Skeletal muscle tissue (tissue), 4 donors: Measurements from ENCODE around the gene CXCR3. TPM values are rescaled to one million over a fixed set of nuclear protein-coding genes. Genes with fewer than 3 reads are reported as not detected.

Experiments
- H3K27ac ChIP-seq: one replicate; pipeline ENCODE4 v1.7.0; 2013; ENCODE audit warnings: mild to moderate bottlenecking, low read depth, low read length, inconsistent platforms
- H3K27me3 ChIP-seq, 3 donors: one replicate each; pipeline ENCODE4 v1.7.0; 2013; ENCODE audit warnings: low read length in 3 of 3; ENCODE audit not compliant: control insufficient read depth in 3 of 3, insufficient read depth in 3 of 3
- H3K36me3 ChIP-seq, 3 donors: one replicate each; pipeline ENCODE4 v1.7.0; 2013; ENCODE audit warnings: low read length in 3 of 3; ENCODE audit not compliant: control insufficient read depth in 3 of 3, insufficient read depth in 3 of 3
- H3K4me1 ChIP-seq, 3 donors: one replicate each; pipeline ENCODE4 v1.7.0; 2013; ENCODE audit warnings: low read length in 3 of 3, mild to moderate bottlenecking in 3 of 3; ENCODE audit not compliant: control insufficient read depth in 3 of 3, insufficient read depth in 3 of 3
- H3K4me3 ChIP-seq, 3 donors: one replicate each; pipeline ENCODE4 v1.7.0; 2013; ENCODE audit warnings: low read length in 3 of 3
- H3K9ac ChIP-seq, 3 donors: one replicate each; pipeline ENCODE4 v1.7.0; 2013; ENCODE audit warnings: low read length in 3 of 3, mild to moderate bottlenecking in 3 of 3, moderate library complexity in 2 of 3, low read depth in 1 of 3
- H3K9me3 ChIP-seq, 3 donors: one replicate each; pipeline ENCODE4 v1.7.0; 2013; ENCODE audit warnings: low read length in 3 of 3; ENCODE audit not compliant: control insufficient read depth in 3 of 3
- total RNA-seq: library from RNA; depleted of rRNA; stranded (reverse); fragments of >200 nt; gene quantifications from one replicate; pipeline ENCODE4 v1.2.3, GENCODE V29; 2014
- donor health status: Osteomylitis.

The CXCR3 gene
- total RNA-seq, 1 donor from 2014 or later: not detected

DNA sequence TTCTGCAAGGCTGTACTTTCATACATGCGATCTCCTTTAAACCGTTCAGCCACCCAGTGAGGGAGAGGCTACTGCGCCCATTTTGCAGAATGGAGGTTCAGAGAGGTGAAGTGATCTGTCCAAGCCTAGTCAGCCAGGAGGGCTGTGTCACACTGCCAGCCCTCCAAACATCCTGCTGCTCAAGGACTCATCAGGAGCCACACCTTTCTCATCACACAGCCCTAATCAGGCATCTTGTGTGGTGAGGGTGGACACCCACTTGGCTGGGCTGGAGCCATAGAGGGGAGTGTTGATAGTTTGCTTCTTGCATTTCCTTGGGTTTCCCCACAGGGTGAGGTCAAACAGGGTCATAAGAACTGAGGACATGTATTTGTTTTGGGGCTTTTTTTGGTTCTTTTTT is 5.4 kb upstream of the CXCR3 start:
- H3K27ac ChIP-seq: no peak overlapping the region
- H3K36me3 ChIP-seq: no peaks in the 10 kb centered on the region
- no peak overlapping the region for H3K9ac ChIP-seq
- peaks cover 0 to 3% (median 0%) of the 10 kb centered on the region in 3 donors for H3K27me3 ChIP-seq
- H3K4me3 ChIP-seq: no peak overlapping the region
- H3K4me1 ChIP-seq: peaks cover 15 to 25% (median 17%) of the 10 kb centered on the region in 3 donors
- H3K9me3 ChIP-seq: no peaks in the 10 kb centered on the region

DNA sequence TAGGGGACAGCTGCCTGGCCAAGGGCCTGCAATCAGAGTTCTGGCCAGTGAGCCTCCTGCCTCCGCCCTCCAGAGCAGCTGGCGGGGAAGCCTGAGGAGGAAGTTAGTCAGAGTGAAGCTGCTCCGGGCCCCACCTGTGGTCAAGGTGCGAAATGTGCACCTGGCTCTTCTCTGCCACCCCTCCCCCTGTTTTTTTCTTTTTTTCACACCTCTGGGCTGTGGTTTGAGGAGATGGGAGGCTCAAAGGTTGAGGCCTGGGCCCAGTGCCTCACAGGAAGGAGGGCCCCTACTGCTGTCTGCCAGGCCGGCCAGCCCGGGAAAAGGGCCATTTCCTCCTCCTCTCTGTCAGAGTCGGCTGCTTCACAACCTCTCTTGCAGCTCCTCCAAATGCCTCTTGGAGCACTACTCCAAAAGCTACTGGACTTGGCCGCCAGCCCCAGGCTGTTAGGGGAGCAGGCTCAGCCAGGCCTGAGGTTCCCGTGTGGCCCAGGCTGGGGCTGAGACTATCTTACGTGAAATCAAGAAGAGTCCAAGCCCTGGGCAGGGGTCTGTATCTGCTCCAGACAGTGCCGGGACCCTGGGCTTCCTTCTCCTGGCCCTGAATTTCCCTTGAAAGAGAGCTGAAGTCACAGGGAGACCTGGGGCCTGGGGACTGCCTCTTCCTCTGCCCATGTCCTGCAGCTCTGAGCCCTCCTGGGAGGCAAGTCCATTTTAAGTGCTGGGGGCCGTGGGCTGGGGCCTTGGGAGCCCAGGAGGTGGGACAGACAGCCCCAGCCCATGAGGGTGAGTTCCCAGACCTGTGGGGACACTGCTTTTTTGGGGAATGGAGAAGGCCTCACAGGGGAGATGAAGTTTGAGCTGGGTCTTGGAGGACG is 4.5 kb upstream of the CXCR3 start:
- H3K9ac ChIP-seq: peak overlapping the region; percentile 6 to 68 (median 43)
- peaks cover 15 to 30% (median 17%) of the 10 kb centered on the region in 3 donors for H3K4me1 ChIP-seq
- H3K36me3 ChIP-seq: no peaks in the 10 kb centered on the region
- no peaks in the 10 kb centered on the region for H3K9me3 ChIP-seq
- H3K27ac ChIP-seq: peak overlapping the region; percentile 71
- H3K27me3 ChIP-seq: no peaks in the 10 kb centered on the region
- H3K4me3 ChIP-seq: no peak overlapping the region

DNA sequence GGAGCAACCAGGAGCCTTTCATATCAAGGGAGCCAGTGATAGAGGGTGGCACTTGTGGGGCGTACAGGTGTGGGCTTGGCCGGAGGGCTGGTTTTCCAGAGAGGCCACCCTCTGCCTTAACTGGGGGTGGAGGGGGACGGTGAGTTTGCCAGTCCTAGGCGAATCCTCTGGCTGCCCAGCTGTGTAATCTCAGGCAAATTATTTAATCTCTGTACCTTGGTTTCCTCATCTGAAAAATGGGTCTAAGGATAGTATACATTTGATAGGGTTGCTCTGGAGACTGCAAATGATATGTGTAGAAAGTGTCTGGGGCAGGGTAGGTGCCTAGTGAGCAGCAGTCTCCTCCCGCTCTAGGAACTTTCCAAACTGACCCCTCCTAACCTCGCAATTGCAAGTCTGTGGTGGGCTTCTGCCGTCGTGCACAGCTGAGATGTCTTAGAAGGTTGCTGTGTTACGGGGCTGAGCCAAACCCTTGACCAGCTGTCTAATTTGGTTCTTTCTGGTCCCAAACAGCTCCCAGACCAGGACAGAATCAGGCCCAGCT is 3.8 kb upstream of the CXCR3 start:
- Histone ChIP-seq H3K36me3 (no peaks in the 10 kb centered on the region), H3K4me3 (no peak overlapping the region), H3K27ac (peak overlapping the region; percentile 71), H3K9me3 (no peaks in the 10 kb centered on the region), H3K4me1 (peaks cover 15 to 34% (median 17%) of the 10 kb centered on the region in 3 donors), H3K9ac (peak overlapping the region in 2 of 3 donors; percentile 6 to 50), H3K27me3 (no peaks in the 10 kb centered on the region)

DNA sequence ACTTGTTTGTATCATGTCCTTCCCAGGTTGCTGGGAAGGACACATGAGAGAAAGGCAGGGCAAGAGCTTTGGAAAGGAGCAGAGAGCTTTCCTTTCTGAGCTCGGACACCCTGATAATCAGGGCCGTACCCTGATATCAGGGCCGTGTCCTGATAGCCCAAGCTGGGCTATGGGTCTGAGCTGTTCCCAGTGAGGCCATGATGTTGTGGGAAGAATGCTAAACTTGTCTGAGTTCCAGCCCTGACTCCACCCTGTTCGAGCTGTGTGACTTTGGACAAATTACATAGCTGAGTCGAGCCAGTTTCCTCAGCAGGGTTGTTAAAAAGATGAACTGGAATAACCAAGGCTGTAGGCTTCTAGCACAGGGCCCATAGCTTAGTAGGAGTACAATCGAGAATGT is 3.3 kb upstream of the CXCR3 start:
- Histone ChIP-seq H3K27ac (no peak overlapping the region), H3K4me1 (peaks cover 15 to 34% (median 17%) of the 10 kb centered on the region in 3 donors), H3K4me3 (no peak overlapping the region), H3K27me3 (no peaks in the 10 kb centered on the region), H3K9me3 (no peaks in the 10 kb centered on the region), H3K36me3 (no peaks in the 10 kb centered on the region), H3K9ac (no peak overlapping the region)

DNA sequence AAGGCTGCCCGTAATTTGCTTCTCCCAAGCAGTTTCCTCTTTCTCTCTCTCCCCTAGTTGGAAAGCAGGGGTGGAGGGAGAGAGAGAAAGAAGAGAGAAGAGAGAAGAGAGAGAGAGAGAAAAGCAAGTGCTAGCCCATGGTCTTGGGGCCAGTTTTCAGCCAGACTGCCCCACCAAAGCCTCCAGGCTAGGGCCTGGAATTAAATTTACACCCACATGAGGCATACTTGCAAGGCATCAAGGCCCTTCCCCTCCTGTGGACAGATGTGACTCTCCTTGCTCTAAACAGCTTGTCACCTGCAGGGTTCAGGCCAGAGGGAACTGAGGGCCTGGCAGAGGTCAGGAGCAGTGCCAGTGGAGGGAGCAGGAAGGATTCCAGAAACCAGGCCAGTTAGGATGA is 1.7 kb upstream of the CXCR3 start:
- H3K9me3 ChIP-seq: no peaks in the 10 kb centered on the region
- no peak overlapping the region for H3K27ac ChIP-seq
- no peak overlapping the region for H3K9ac ChIP-seq
- H3K4me1 ChIP-seq: peaks cover 15 to 34% (median 17%) of the 10 kb centered on the region in 3 donors
- H3K4me3 ChIP-seq: no peak overlapping the region
- no peaks in the 10 kb centered on the region for H3K27me3 ChIP-seq
- H3K36me3 ChIP-seq: peaks cover 0 to 3% (median 0%) of the 10 kb centered on the region in 3 donors

DNA sequence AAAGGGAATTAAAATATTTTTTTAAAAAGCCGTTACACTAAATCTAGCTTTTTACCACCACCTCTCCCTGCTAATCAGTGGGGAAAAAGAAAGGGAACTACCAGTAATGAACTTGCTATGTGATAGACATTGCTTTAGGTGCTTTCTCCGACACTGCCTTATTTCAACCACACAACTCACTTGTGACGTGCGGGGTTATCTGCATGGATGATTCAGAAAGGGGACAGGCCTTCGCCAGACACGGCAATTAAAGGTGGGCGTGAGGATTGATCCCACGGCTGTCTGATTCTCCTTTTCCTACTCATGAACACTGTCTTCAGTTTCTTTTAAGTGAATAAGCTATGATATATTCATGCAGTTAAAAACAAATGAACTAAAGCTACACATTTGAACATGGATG is 882 bp upstream of the CXCR3 start:
- H3K9me3 ChIP-seq: no peaks in the 10 kb centered on the region
- H3K36me3 ChIP-seq: peaks cover 0 to 4% (median 0%) of the 10 kb centered on the region in 3 donors
- no peak overlapping the region for H3K27ac ChIP-seq
- no peaks in the 10 kb centered on the region for H3K27me3 ChIP-seq
- H3K9ac ChIP-seq: no peak overlapping the region
- no peak overlapping the region for H3K4me3 ChIP-seq
- H3K4me1 ChIP-seq: peaks cover 15 to 34% (median 17%) of the 10 kb centered on the region in 3 donors

DNA sequence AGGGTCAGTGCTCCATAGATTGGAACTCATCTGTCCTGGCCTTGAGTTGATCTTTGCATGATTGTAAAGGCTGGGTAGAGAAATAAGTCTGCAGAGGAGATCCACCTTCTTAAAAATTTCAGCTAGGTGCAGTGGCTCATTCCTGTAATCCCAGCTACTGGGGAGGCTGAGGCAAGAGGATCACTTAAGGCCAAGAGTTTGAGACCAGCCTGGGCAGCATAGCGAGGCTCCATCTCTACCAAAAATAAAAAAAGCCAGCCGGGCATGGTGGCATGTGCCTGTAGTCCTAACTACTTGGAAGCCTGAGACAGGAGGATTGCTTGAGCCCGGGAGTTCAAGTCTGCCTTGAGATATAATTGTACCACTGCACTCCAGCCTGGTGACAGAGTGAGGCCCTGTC is 476 bp upstream of the CXCR3 start:
- peaks cover 14 to 34% (median 16%) of the 10 kb centered on the region in 3 donors for H3K4me1 ChIP-seq
- H3K9me3 ChIP-seq: no peaks in the 10 kb centered on the region
- peaks cover 0 to 4% (median under 1%) of the 10 kb centered on the region in 3 donors for H3K36me3 ChIP-seq
- H3K9ac ChIP-seq: no peak overlapping the region
- H3K27ac ChIP-seq: no peak overlapping the region
- no peak overlapping the region for H3K4me3 ChIP-seq
- no peaks in the 10 kb centered on the region for H3K27me3 ChIP-seq

DNA sequence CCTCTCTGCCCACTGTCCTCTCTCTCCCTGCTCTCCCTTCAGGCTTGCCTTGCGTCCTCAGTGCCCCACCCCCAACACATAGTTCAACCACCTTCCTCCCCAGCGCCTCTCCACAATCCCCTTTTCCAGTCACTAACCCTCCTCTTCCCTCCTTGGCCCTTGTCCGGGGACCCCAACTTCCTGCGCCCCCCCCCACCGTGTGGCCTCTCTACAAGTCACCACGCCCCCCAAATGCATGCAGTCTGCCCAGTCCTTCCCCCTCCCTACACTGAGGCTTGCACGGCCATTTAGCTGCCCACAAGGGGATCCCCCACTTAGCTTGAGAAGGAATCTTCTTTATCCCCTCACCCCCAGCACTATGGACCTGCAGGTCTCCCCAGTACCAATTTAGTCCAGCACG is 569 bp downstream of the CXCR3 start:
- Histone ChIP-seq H3K9ac (no peak overlapping the region), H3K36me3 (peaks cover 1 to 14% (median 8%) of the 10 kb centered on the region in 3 donors), H3K4me1 (peaks cover 5 to 23% (median 6%) of the 10 kb centered on the region in 3 donors), H3K27ac (no peak overlapping the region), H3K9me3 (no peaks in the 10 kb centered on the region), H3K27me3 (no peaks in the 10 kb centered on the region), H3K4me3 (no peak overlapping the region)

DNA sequence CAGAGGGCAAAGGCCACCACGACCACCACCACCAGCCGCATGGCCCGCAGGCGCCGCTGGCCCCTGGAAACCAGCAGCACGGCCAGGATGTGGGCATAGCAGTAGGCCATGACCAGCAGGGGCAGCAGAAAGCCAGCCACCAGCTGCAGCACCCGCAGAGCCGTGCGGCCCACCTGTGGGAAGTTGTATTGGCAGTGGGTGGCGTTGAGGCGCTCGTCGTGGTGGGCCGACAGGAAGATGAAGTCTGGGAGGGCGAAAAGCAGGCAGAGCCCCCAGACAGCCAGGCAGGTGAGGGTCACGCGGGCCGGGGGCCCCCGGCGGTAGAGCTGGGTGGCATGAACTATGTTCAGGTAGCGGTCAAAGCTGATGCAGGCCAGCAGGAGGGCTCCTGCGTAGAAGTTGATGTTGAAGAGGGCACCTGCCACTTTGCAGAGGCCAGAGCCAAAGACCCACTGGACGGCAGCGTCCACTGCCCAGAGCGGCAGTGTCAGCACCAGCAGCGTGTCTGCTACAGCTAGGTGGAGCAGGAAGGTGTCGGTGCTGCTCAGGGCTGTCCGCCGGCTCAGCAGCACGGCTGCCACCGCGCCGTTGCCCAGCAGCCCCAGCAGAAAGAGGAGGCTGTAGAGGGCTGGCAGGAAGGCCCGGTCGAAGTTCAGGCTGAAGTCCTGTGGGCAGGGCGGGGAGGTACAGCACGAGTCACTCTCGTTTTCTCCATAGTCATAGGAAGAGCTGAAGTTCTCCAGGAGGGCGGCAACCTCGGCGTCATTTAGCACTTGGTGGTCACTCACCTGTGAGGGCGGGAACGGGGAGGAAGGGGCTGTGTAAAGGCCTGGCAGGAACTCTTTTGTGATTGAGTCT is 1.4 kb downstream of the CXCR3 start:
- H3K9ac ChIP-seq: no peak overlapping the region
- H3K4me3 ChIP-seq: no peak overlapping the region
- peaks cover 4 to 14% (median 13%) of the 10 kb centered on the region in 3 donors for H3K36me3 ChIP-seq
- no peak overlapping the region for H3K27ac ChIP-seq
- H3K4me1 ChIP-seq: peaks cover 0 to 15% (median 0%) of the 10 kb centered on the region in 3 donors
- no peaks in the 10 kb centered on the region for H3K9me3 ChIP-seq
- H3K27me3 ChIP-seq: no peaks in the 10 kb centered on the region
